Fibroblast of mammary gland (primary cell): Measurements from ENCODE around the gene ERP29.

Experiments used
- DNase-seq: peaks from one replicate; pipeline ENCODE4 v3.0.0-alpha.2; 2010; ENCODE audit warnings: low read depth
- H3K4me3 ChIP-seq: 2 replicates; pipeline ENCODE4 v1.5.1; 2011; ENCODE audit warnings: low read depth, mild to moderate bottlenecking, low read length, moderate library complexity; ENCODE audit not compliant: control insufficient read depth
- TF ChIP-seq, protein P1 (sequence below): conservative IDR thresholded peaks from 2 replicates; pipeline ENCODE4 v1.5.1; 2011; ENCODE audit warnings: low read depth, low read length, inconsistent platforms; ENCODE audit not compliant: control insufficient read depth, insufficient read depth

Gene ERP29

GRCh38 chr12:112066566-112066965 is 53.3 kb downstream of the ERP29 start:
- no peak overlapping the region for H3K4me3 ChIP-seq
- DNase-seq, result no peak
- TF ChIP-seq, protein P1, sequence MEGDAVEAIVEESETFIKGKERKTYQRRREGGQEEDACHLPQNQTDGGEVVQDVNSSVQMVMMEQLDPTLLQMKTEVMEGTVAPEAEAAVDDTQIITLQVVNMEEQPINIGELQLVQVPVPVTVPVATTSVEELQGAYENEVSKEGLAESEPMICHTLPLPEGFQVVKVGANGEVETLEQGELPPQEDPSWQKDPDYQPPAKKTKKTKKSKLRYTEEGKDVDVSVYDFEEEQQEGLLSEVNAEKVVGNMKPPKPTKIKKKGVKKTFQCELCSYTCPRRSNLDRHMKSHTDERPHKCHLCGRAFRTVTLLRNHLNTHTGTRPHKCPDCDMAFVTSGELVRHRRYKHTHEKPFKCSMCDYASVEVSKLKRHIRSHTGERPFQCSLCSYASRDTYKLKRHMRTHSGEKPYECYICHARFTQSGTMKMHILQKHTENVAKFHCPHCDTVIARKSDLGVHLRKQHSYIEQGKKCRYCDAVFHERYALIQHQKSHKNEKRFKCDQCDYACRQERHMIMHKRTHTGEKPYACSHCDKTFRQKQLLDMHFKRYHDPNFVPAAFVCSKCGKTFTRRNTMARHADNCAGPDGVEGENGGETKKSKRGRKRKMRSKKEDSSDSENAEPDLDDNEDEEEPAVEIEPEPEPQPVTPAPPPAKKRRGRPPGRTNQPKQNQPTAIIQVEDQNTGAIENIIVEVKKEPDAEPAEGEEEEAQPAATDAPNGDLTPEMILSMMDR, result no peak
